Hepatocyte (in vitro differentiated cells): Measurements from ENCODE around the gene SPESP1.

ENCODE experiments used
- CTCF ChIP-seq: fragments of 200-600 bp; sonication (generic); IDR thresholded peaks from 2 replicates; pipeline ENCODE4 v1.5.1; 2016; ENCODE audit warnings: antibody characterized with exemption, mild to moderate bottlenecking; ENCODE audit not compliant: poor library complexity
- EZH2 ChIP-seq: fragments of 200-600 bp; sonication (generic); IDR thresholded peaks from 2 replicates; pipeline ENCODE4 v1.6.1; 2016; ENCODE audit warnings: antibody characterized with exemption, mild to moderate bottlenecking, borderline replicate concordance
- EZH2phosphoT487 ChIP-seq: fragments of 200-600 bp; sonication (generic); IDR thresholded peaks from one replicate; pipeline ENCODE4 v1.6.1; 2018; ENCODE audit warnings: antibody characterized with exemption, mild to moderate bottlenecking, low read depth, moderate library complexity; ENCODE audit not compliant: unreplicated experiment, severe bottlenecking

DNA sequence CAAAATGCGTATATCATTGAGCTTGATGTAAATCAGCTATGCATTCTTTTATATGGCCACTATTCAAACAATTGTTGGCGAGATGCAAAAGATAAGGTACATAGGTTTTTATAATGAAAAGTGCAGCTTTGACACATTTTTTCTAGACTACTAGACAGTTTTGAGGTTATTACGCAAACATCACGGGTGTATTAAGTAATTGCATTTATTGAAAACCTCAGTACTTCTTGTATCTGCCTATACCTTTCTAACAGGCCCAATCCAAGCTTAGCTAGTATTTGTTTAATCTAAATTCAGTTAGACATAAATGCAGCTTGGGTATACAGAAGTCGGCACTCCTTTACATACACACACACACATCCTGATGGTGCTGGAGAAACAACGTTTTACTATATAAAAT lies 2.7 kb downstream of the SPESP1 start:
- TF ChIP-seq CTCF (no peak), EZH2 (no peak), EZH2phosphoT487 (no peak)
